ENCODE results near the gene RIN1. TPM values are rescaled to one million over a fixed set of nuclear protein-coding genes. Genes with fewer than 3 reads are reported as not detected.

RIN1 gene
- total and polyA plus RNA-seq, 2 of the 13 experiments (the other 11 are each of a cell fraction or from before 2014, with no cell fraction given), result 2.4 to 4.1 TPM

GRCh38 chr11:66347425-66348276 lies 11.4 kb upstream of the RIN1 start, which contains the start of gene B4GAT1 (continued):
- TF ChIP-seq FOXP4 (CRISPR knock-in tag; IDR thresholded peaks at IDR 0.05), result peak; percentile 28; the same call in 1 of the 2 replicates
- peak; percentile 15; the same call in 1 of the 2 replicates for TF ChIP-seq ZNF235 (CRISPR knock-in tag; IDR thresholded peaks at IDR 0.05; ENCODE audit: borderline replicate concordance)
- TF ChIP-seq FOXO1 (CRISPR knock-in tag; IDR thresholded peaks at IDR 0.05), result peak; percentile 53; the same call in 1 of the 2 replicates
- 0 out of 2 replicates have a peak, but pooled peaks have one; percentile 46 for TF ChIP-seq KDM1A (CRISPR knock-in tag; IDR thresholded peaks at IDR 0.05)
- TF ChIP-seq LRRFIP1 (CRISPR knock-in tag; conservative IDR thresholded peaks at IDR 0.05), result no peak
- peak; percentile 85; the same call in 1 of the 2 replicates for TF ChIP-seq CBX5 (CRISPR knock-in tag; IDR thresholded peaks at IDR 0.05; ENCODE audit: borderline replicate concordance)
- TF ChIP-seq SRF (IDR thresholded peaks at IDR 0.05; ENCODE audit: low read depth, low read length), result no peak
- no peak for TF ChIP-seq TSC22D2 (CRISPR knock-in tag; IDR thresholded peaks at IDR 0.05; ENCODE audit: borderline replicate concordance)
- peak; percentile 62 for TF ChIP-seq GABPB1 (CRISPR knock-in tag; IDR thresholded peaks at IDR 0.05)
- peak; percentile 55 for TF ChIP-seq FOSL2 (CRISPR knock-in tag; IDR thresholded peaks at IDR 0.05)
- TF ChIP-seq THRA (CRISPR knock-in tag; IDR thresholded peaks at IDR 0.05; ENCODE audit: borderline replicate concordance), result peak; percentile 38; the same call in 1 of the 2 replicates
- no peak for TF ChIP-seq ZNF263 (CRISPR knock-in tag; IDR thresholded peaks at IDR 0.05)
- 0 out of 2 replicates have a peak, but pooled peaks have one; percentile 44 for TF ChIP-seq ZNF749 (CRISPR knock-in tag; IDR thresholded peaks at IDR 0.05; ENCODE audit: borderline replicate concordance)
- no peak for TF ChIP-seq ARNT (IDR thresholded peaks at IDR 0.05)
- TF ChIP-seq ZNF761 (CRISPR knock-in tag; conservative IDR thresholded peaks at IDR 0.05), result 0 out of 2 replicates have a peak, but pooled peaks have one; percentile 17

Measured in HepG2 (cell line).